ENCODE data around the gene EBNA1BP2.

Gene EBNA1BP2

GRCh38 chr1:43194509-43194908 is 22.4 kb upstream of the EBNA1BP2 start:
- H3K4me2 ChIP-seq (ENCODE audit: low read depth, low read length, poor library complexity, severe bottlenecking): no peak overlapping the region
- no peaks in the 10 kb centered on the region for H3K79me2 ChIP-seq (ENCODE audit: insufficient read depth, low read length)
- H2AFZ ChIP-seq (ENCODE audit: low read depth, low read length, severe bottlenecking): no peak overlapping the region
- no peaks in the 10 kb centered on the region for H3F3A ChIP-seq (ENCODE audit: insufficient read depth)
- H3K36me3 ChIP-seq (ENCODE audit: low read length): no peaks in the 10 kb centered on the region; the same call in 1 of the 2 replicates
- TF ChIP-seq, protein P1, sequence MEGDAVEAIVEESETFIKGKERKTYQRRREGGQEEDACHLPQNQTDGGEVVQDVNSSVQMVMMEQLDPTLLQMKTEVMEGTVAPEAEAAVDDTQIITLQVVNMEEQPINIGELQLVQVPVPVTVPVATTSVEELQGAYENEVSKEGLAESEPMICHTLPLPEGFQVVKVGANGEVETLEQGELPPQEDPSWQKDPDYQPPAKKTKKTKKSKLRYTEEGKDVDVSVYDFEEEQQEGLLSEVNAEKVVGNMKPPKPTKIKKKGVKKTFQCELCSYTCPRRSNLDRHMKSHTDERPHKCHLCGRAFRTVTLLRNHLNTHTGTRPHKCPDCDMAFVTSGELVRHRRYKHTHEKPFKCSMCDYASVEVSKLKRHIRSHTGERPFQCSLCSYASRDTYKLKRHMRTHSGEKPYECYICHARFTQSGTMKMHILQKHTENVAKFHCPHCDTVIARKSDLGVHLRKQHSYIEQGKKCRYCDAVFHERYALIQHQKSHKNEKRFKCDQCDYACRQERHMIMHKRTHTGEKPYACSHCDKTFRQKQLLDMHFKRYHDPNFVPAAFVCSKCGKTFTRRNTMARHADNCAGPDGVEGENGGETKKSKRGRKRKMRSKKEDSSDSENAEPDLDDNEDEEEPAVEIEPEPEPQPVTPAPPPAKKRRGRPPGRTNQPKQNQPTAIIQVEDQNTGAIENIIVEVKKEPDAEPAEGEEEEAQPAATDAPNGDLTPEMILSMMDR (IDR thresholded peaks at IDR 0.05; ENCODE audit: insufficient read depth, low read length, poor library complexity, severe bottlenecking): no peak
- no peak overlapping the region for H3K9ac ChIP-seq (ENCODE audit: low read length)
- H3K9me2 ChIP-seq (replicated peaks; ENCODE audit: insufficient read depth, low read length): no peaks in the 10 kb centered on the region
- H3K27ac ChIP-seq (ENCODE audit: low read depth, low read length): no peak overlapping the region
- H4K20me1 ChIP-seq (ENCODE audit: low read depth, low read length): no peaks in the 10 kb centered on the region
- peaks cover 8% of the 10 kb centered on the region; the same call in 1 of the 2 replicates for H3K9me3 ChIP-seq (ENCODE audit: insufficient read depth, low read length)
- H3K4me3 ChIP-seq (ENCODE audit: insufficient read depth, low read length, poor library complexity, severe bottlenecking): no peak overlapping the region
- H3K27me3 ChIP-seq (ENCODE audit: low read length): no peaks in the 10 kb centered on the region

DNA sequence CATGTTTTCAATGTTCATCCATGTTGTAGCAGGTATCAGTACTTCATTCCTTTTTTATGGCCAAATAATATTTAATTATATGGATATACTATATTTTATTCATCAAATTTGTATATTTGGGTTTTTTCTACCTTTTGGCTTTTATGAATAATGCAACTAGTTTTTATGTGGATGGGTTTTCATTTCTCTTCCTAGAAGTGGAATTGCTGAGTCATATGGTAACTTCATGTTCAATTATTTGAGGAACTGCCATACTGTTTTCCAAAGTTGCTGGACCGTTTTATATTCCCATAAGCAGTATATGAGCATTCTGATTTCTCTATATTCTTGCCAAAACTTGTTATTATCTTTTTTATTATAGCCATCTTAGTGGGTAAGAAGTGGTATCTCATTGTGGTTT is 16.0 kb upstream of the EBNA1BP2 start:
- H3K79me2 ChIP-seq (ENCODE audit: insufficient read depth, low read length): no peaks in the 10 kb centered on the region
- no peak overlapping the region for H3K9ac ChIP-seq (ENCODE audit: low read length)
- H3K4me2 ChIP-seq (ENCODE audit: low read depth, low read length, poor library complexity, severe bottlenecking): no peak overlapping the region
- no peaks in the 10 kb centered on the region for H4K20me1 ChIP-seq (ENCODE audit: low read depth, low read length)
- H2AFZ ChIP-seq (ENCODE audit: low read depth, low read length, severe bottlenecking): no peak overlapping the region
- no peak overlapping the region for H3K27ac ChIP-seq (ENCODE audit: low read depth, low read length)
- no peaks in the 10 kb centered on the region for H3K27me3 ChIP-seq (ENCODE audit: low read length)
- TF ChIP-seq, protein P1 (IDR thresholded peaks at IDR 0.05; ENCODE audit: insufficient read depth, low read length, poor library complexity, severe bottlenecking): no peak
- TF ChIP-seq EZH2phosphoT487 (conservative IDR thresholded peaks at IDR 0.05; ENCODE audit: low read length): no peak
- no peaks in the 10 kb centered on the region for H3F3A ChIP-seq (ENCODE audit: insufficient read depth)
- H3K9me3 ChIP-seq (ENCODE audit: insufficient read depth, low read length): no peaks in the 10 kb centered on the region
- no peaks in the 10 kb centered on the region for H3K36me3 ChIP-seq (ENCODE audit: low read length)
- no peaks in the 10 kb centered on the region for H3K9me2 ChIP-seq (replicated peaks; ENCODE audit: insufficient read depth, low read length)
- no peak overlapping the region for H3K4me3 ChIP-seq (ENCODE audit: insufficient read depth, low read length, poor library complexity, severe bottlenecking)

- H3K9me3 ChIP-seq (ENCODE audit: insufficient read depth, low read length): no peaks in the 10 kb centered on the region
- no peaks in the 10 kb centered on the region for H3K79me2 ChIP-seq (ENCODE audit: insufficient read depth, low read length)
- no peak for TF ChIP-seq EZH2phosphoT487 (conservative IDR thresholded peaks at IDR 0.05; ENCODE audit: low read length)
- TF ChIP-seq, protein P1 (IDR thresholded peaks at IDR 0.05; ENCODE audit: insufficient read depth, low read length, poor library complexity, severe bottlenecking): no peak
- no peaks in the 10 kb centered on the region for H3K27me3 ChIP-seq (ENCODE audit: low read length)
- no peaks in the 10 kb centered on the region for H3K36me3 ChIP-seq (ENCODE audit: low read length)
- H3K4me3 ChIP-seq (ENCODE audit: insufficient read depth, low read length, poor library complexity, severe bottlenecking): no peak overlapping the region
- H2AFZ ChIP-seq (ENCODE audit: low read depth, low read length, severe bottlenecking): no peak overlapping the region
- H3F3A ChIP-seq (ENCODE audit: insufficient read depth): no peaks in the 10 kb centered on the region
- H4K20me1 ChIP-seq (ENCODE audit: low read depth, low read length): no peaks in the 10 kb centered on the region
- no peak overlapping the region for H3K4me2 ChIP-seq (ENCODE audit: low read depth, low read length, poor library complexity, severe bottlenecking)
- no peak overlapping the region for H3K9ac ChIP-seq (ENCODE audit: low read length)
- H3K9me2 ChIP-seq (replicated peaks; ENCODE audit: insufficient read depth, low read length): no peaks in the 10 kb centered on the region
- H3K27ac ChIP-seq (ENCODE audit: low read depth, low read length): no peak overlapping the region
These were observed 12.9 kb upstream of the EBNA1BP2 start for GRCh38 chr1:43184995-43185394.
